ENCODE results near the gene BUD13.
"Not testable (repeated sequence)": the region's sequence is repeated elsewhere in the genome, so short reads cannot be mapped to it uniquely, and the experiment has no call there.

Gene BUD13

GRCh38 chr11:116807601-116808261 lies 34.9 kb upstream of the BUD13 start:
- Histone ChIP-seq H3K4me1 (ENCODE audit: low read length) (no peaks in the 10 kb centered on the region), H3F3A (ENCODE audit: insufficient read depth, low read length) (no peaks in the 10 kb centered on the region), H3K9me3 (replicated peaks; ENCODE audit: insufficient read depth, low read length) (no peaks in the 10 kb centered on the region), H3K4me3 (ENCODE audit: low read length) (no peak overlapping the region), H3K36me3 (replicated peaks; ENCODE audit: insufficient read depth, low read length) (no peaks in the 10 kb centered on the region), H3K9me2 (replicated peaks; ENCODE audit: insufficient read depth, low read length) (no peaks in the 10 kb centered on the region), H3K4me2 (ENCODE audit: low read depth, low read length) (no peak overlapping the region), H3K9ac (ENCODE audit: low read length) (no peak overlapping the region), H3K27me3 (replicated peaks; ENCODE audit: insufficient read depth, low read length) (no peaks in the 10 kb centered on the region), H4K20me1 (ENCODE audit: insufficient read depth, low read length) (no peaks in the 10 kb centered on the region), H3K79me2 (ENCODE audit: low read length) (no peaks in the 10 kb centered on the region), H3K27ac (ENCODE audit: low read length) (no peak overlapping the region), H2AFZ (ENCODE audit: low read length) (no peak overlapping the region)
- no peak for DNase-seq
- no peak for TF ChIP-seq EZH2 (optimal IDR thresholded peaks at IDR 0.05; ENCODE audit: low read depth, low read length)
- no peak for TF ChIP-seq EZH2phosphoT487 (IDR thresholded peaks at IDR 0.05; ENCODE audit: low read length)
- TF ChIP-seq, protein P1, sequence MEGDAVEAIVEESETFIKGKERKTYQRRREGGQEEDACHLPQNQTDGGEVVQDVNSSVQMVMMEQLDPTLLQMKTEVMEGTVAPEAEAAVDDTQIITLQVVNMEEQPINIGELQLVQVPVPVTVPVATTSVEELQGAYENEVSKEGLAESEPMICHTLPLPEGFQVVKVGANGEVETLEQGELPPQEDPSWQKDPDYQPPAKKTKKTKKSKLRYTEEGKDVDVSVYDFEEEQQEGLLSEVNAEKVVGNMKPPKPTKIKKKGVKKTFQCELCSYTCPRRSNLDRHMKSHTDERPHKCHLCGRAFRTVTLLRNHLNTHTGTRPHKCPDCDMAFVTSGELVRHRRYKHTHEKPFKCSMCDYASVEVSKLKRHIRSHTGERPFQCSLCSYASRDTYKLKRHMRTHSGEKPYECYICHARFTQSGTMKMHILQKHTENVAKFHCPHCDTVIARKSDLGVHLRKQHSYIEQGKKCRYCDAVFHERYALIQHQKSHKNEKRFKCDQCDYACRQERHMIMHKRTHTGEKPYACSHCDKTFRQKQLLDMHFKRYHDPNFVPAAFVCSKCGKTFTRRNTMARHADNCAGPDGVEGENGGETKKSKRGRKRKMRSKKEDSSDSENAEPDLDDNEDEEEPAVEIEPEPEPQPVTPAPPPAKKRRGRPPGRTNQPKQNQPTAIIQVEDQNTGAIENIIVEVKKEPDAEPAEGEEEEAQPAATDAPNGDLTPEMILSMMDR (IDR thresholded peaks at IDR 0.05; ENCODE audit: low read length) = no peak

DNA sequence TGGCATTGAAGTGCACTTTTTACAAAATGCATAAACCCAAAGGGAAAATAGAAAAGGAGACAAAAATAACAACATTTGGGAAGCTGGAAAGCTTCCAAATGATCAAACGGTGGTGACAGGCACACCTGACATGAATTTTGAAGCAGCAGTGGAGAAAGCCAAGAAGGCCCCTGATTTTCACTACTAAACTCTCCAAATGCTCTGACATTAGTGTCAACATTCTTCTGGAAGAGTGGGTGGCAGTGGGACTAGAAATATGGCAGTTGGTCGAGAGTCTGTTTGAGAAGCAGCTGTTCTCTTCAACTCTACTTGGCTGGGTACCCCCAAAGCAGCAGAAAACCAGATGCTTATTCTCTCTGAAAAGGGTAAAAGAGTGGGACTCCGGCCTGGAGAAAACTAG lies 31.2 kb upstream of the BUD13 start:
- no peak for DNase-seq
- no peaks in the 10 kb centered on the region for H3K27me3 ChIP-seq (replicated peaks; ENCODE audit: insufficient read depth, low read length)
- H3K4me1 ChIP-seq (ENCODE audit: low read length) = no peaks in the 10 kb centered on the region

GRCh38 chr11:116801662-116802061 lies 28.9 kb upstream of the BUD13 start:
- not testable (repeated sequence) for H3K79me2 ChIP-seq (ENCODE audit: low read length); H3K36me3 ChIP-seq (replicated peaks; ENCODE audit: insufficient read depth, low read length); H3K9me3 ChIP-seq (replicated peaks; ENCODE audit: insufficient read depth, low read length); H3K27ac ChIP-seq (ENCODE audit: low read length); H3K4me2 ChIP-seq (ENCODE audit: low read depth, low read length); H3K4me1 ChIP-seq (ENCODE audit: low read length); H2AFZ ChIP-seq (ENCODE audit: low read length); H3F3A ChIP-seq (ENCODE audit: insufficient read depth, low read length); H3K9ac ChIP-seq (ENCODE audit: low read length); H3K27me3 ChIP-seq (replicated peaks; ENCODE audit: insufficient read depth, low read length); H3K4me3 ChIP-seq (ENCODE audit: low read length); H3K9me2 ChIP-seq (replicated peaks; ENCODE audit: insufficient read depth, low read length); DNase-seq; H4K20me1 ChIP-seq (ENCODE audit: insufficient read depth, low read length)

More for the DNA sequence above, 31.2 kb upstream of the BUD13 start:
- no peak overlapping the region for H3K9ac ChIP-seq (ENCODE audit: low read length)
- no peaks in the 10 kb centered on the region for H4K20me1 ChIP-seq (ENCODE audit: insufficient read depth, low read length)
- no peaks in the 10 kb centered on the region for H3K79me2 ChIP-seq (ENCODE audit: low read length)
- H3K9me3 ChIP-seq (replicated peaks; ENCODE audit: insufficient read depth, low read length) = no peaks in the 10 kb centered on the region
- no peak overlapping the region for H3K27ac ChIP-seq (ENCODE audit: low read length)
- H3K4me3 ChIP-seq (ENCODE audit: low read length) = no peak overlapping the region
- H3K36me3 ChIP-seq (replicated peaks; ENCODE audit: insufficient read depth, low read length) = no peaks in the 10 kb centered on the region
- H3K9me2 ChIP-seq (replicated peaks; ENCODE audit: insufficient read depth, low read length) = no peaks in the 10 kb centered on the region
- H3F3A ChIP-seq (ENCODE audit: insufficient read depth, low read length) = no peaks in the 10 kb centered on the region
- H2AFZ ChIP-seq (ENCODE audit: low read length) = no peak overlapping the region
- TF ChIP-seq EZH2phosphoT487 (IDR thresholded peaks at IDR 0.05; ENCODE audit: low read length) (no peak), EZH2 (optimal IDR thresholded peaks at IDR 0.05; ENCODE audit: low read depth, low read length) (no peak)
- TF ChIP-seq, protein P1 (IDR thresholded peaks at IDR 0.05; ENCODE audit: low read length) = no peak
- no peak overlapping the region for H3K4me2 ChIP-seq (ENCODE audit: low read depth, low read length)

GRCh38 chr11:116800610-116801009 lies 27.8 kb upstream of the BUD13 start:
- Histone ChIP-seq H2AFZ (ENCODE audit: low read length) (no peak overlapping the region), H3K27me3 (replicated peaks; ENCODE audit: insufficient read depth, low read length) (no peaks in the 10 kb centered on the region), H3K9me3 (replicated peaks; ENCODE audit: insufficient read depth, low read length) (no peaks in the 10 kb centered on the region), H3K9ac (ENCODE audit: low read length) (no peak overlapping the region), H3K4me3 (ENCODE audit: low read length) (no peak overlapping the region), H3F3A (ENCODE audit: insufficient read depth, low read length) (no peaks in the 10 kb centered on the region), H3K9me2 (replicated peaks; ENCODE audit: insufficient read depth, low read length) (no peaks in the 10 kb centered on the region), H3K4me2 (ENCODE audit: low read depth, low read length) (no peak overlapping the region), H4K20me1 (ENCODE audit: insufficient read depth, low read length) (no peaks in the 10 kb centered on the region), H3K27ac (ENCODE audit: low read length) (no peak overlapping the region), H3K4me1 (ENCODE audit: low read length) (no peaks in the 10 kb centered on the region), H3K79me2 (ENCODE audit: low read length) (no peaks in the 10 kb centered on the region), H3K36me3 (replicated peaks; ENCODE audit: insufficient read depth, low read length) (no peaks in the 10 kb centered on the region)
- no peak for TF ChIP-seq EZH2phosphoT487 (IDR thresholded peaks at IDR 0.05; ENCODE audit: low read length)
- TF ChIP-seq EZH2 (optimal IDR thresholded peaks at IDR 0.05; ENCODE audit: low read depth, low read length) = no peak
- TF ChIP-seq, protein P1 (IDR thresholded peaks at IDR 0.05; ENCODE audit: low read length) = no peak
- no peak for DNase-seq
